Stimulated activated CD4-positive, alpha-beta T cell treated with anti-CD3 and anti-CD28 coated beads, Interleukin-4, amount 100 ng/mL, for 48 hours (primary cell): ENCODE data around the gene IL2RA.
"Not testable (repeated sequence)": the region's sequence is repeated elsewhere in the genome, so short reads cannot be mapped to it uniquely, and the experiment has no call there.

ENCODE experiments used
- DNase-seq, 2 donors: peaks; one replicate each; pipeline ENCODE4 v3.0.0-alpha.2; 2020; ENCODE audit warnings: low read depth in 2 of 2

Gene IL2RA

DNA sequence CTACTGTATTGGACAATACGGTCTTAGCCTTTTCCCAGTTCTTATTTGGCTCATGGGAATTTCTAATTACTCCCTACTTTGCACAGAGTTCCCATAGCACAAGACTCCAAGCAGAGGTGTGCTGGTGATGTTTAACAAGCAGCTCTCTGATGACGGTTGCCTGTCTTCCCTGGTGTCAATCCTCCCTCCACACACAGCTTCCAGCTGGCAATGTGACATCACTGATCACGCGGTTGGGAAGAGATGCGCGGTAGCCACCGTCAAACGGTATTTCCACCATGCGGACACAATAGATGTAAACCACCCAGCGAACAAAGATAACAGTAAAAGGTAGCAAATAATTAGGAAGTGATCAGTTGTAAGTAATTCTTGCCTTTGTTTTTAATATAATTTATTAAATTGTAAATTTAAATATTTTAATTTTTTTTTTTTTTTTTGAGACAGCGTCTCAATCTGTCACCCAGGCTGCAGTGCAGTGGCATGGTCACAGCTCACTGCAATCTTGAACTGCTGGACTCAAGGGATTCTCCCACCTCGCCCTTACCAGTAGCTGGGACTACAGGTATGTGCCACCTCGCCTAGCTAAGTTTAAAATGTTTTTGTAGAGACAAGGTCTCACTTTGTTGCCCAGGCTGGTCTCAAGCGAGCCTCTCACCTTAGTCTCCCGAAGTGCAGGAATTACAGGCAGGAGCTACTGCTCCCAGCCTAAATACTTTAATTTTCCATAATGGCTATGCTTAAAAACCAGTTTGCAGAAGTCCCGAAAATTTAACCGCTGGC, 48.6 kb downstream of the IL2RA start:
- DNase-seq = no peak

DNA sequence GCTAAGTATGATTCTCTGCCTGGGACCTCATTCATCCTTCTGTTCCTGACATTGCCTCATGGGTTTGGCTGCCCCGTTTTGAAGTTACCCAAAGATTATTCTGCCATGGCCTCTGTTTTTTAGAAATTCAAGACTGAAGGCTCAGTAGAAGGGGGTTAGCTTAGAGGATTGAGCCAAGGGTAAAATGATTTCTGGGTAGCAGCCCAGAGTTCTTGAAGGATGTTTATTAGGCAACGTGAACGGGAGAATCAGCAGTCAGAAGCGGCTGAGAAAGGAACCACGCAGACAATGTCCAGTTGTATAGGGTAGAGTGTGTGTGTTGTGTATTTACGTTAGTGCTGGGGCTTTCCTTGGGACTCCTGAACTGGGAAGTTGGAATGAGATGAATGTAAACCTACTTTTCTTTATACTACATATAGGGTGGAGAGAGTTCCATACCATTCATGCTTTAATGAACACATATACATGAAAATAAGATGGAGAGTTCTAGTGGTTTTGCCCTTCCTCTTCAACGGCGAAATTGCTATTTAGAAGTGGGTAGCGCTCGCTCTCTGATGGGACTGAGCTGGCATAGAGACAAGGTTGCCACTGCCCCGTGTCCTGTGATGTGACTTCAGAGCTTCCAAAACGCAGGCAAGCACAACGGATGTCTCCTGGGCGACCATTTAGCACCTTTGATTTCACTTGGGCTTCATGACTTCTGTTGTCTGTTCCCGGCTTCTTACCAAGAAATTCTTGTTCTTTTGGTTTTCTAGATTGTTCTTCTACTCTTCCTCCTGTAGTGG, 49.9 kb downstream of the IL2RA start:
- DNase-seq = no peak

DNA sequence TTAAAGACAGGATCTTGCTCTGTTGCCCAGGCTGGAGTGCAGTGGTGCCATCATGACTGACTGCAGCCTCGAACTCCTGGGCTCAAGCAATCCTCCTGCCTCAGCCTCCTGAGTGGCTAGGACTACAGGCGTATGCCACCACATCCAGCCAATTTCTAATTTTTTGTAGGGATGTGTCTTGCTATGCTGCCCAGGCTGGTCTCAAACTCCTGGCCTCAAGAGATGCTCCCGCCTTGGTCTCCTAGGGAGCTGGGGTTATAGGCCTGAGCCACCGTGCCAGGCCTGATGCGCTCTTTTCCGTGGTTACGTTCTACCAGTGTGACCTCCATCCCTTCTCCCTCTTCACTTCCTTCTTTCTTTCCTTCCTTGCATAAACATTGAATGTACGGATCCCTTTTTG, 50.6 kb downstream of the IL2RA start:
- DNase-seq = no peak

DNA sequence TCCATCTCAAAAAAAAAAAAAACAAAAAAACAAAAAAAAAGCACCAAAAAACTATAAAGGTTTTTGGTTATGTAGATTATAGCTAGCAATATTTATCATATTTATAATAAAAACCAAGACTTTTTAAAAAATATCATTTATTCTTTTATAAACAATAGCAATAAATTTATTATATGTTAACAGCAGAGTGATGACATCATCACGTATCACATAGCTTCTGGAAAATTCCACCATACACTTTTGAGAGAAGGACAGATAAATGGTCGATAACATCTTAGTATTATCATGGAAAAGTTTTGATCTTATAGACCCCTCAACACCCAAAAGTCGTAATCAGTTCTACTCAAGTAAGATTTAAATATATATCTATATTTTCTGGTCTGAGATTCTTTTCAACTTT, 51.6 kb downstream of the IL2RA start:
- no peak for DNase-seq

DNA sequence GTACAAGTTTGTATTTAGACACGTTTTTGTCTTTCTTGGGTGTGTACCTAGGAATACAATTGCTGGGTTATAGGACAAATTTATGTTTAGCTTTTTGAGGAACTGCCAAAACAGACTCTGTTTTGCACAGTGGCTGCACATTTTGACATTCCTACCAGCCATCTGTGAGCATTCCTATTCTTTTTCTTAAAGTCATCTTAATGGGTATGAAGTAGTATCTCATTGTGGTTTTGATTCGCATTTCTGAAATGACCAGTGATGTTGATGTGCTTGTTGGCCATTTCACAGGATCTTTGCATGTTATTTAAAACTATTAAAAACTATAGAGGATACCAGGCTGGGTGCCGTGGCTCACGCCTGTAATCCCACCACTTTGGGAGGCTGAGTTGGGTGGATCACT, 52.2 kb downstream of the IL2RA start:
- no peak for DNase-seq

DNA sequence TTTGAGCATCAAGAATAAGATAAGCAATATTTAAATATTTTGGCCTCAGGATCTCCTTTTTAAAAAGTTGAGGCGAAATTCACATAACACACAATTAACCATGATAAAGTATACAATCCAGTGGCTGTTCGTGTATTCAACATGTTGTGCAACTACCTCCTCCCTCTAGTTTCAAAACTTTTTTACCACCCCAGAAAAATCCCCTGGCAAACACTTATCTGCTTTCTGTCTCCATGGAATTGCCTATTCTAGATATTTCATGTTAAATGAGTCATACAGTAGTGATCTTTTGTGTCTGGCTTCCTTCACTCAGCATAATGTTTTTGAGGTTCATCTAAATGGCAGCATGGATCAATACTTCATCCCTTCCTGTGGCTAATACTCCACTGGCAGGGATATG, 53.0 kb downstream of the IL2RA start:
- no peak for DNase-seq

DNA sequence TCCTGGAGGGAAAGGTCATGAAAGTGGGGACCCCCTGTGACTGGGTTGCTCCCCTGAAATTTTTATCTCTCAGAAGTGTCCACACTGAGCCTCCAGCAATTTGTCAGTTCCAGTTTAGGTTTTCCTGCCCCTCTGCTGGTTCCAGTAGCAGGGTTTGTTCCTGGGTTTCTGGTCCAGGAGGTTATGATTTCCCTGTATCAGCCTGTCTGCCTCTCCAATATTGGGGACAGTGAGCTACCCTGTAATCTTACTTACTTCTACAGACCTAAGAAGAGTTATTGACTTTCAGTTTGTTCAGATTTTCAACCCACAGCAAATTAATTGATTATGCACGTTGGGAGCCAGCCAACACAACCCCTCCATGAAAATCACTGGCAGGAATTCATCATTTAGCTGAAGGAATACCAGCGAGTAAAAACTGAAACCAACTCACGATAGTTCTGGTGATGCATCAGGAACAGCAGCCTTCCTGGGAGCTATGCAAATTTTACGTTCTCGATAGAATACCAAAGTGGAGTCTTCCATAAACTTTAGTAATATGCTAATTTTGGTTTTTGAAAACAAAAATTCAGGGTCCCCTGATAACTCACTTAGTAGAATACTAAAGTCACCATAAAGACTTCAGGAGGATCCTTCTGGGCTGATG, 53.5 kb downstream of the IL2RA start:
- DNase-seq = no peak

DNA sequence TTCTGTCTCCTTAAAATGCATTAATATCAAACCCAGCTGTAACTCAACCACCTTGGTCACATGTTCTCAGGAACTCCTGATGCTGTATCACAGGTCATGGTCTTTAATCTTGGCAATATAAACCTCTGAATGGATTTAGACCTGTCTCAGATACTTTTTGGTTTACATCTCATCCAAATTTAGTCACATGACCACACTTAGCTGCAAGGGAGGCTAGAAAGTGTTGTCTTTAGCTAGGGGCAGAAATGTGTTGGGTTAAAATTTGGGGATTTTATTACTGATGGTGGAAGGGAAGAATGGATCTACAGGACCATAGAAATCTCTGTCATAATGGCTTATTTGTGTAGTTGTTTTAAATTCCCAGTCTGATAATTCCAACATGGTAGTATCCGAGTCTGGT, 55.2 kb downstream of the IL2RA start:
- DNase-seq = no peak

DNA sequence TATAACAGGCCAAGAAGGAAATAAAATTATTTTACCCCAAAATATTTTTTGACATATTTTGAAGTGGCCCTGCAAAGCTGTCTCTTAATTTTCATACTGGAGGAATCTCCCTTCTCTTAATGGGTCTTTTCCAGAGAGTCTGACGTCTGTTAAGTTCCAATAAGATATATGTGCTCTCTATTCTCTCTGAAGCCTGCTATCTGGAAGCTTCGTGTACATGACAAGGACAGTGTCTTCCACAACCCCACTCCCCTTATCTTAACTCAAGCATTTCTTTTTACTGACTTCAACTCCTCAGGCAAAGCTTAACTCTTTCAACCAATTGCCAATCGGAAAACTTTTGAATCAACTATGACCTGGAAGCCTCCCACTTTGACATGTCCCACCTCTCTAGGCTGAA, 55.6 kb downstream of the IL2RA start:
- DNase-seq = no peak

DNA sequence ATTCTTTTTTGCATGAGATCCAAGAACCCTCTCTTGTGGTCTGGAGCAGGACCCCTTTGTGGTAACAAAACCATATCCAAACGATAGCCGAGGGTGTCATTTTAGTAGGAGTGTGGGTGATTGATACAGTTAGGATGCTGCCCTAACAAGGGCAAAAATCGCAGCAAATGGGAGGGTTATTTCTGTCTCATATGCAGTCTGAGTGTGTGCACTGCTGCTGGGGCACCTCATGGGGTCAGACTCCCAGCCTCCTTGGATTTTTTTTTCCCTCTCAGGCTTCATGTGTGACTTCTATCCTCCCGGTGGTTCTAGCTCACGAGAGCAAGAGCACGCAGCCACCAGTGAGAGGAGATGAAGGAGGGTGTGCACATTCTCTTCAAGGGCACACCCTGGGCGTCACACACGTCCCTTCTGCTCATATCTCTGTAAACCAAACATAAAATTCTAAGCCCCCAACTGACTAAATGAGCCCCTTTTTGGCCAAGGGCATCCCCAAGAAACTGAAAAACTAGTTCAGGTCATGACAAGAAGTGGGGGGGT, 56.2 kb downstream of the IL2RA start:
- no peak for DNase-seq

DNA sequence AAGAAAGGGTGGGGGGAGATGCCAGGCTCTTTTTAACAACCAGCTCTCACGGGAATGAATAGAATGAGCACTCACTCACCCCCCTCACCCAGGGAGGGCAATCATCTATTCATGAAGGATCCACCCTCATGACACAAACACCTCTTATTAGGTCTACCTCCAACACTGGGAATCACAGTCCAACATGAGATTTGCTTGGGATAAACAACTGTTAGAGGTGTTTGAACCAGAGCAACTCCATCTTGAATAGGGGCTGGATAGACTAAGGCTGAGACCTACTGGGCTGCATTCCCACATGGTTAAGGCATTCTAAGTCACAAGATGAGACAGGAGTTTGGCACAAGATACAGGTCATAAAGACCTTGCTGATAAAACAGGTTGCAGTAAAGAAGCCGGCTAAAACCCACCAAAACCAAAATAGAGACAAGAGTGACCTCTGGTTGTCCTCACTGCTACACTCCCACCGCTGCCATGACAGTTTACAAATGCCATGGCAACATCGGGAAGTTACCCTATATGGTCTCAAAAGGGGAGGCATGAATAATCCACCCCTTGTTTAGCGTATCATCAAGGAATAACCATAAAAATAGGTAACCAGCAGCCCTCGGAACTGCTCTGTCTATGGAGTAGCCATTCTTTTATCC, 56.9 kb downstream of the IL2RA start:
- not testable (repeated sequence) for DNase-seq

DNA sequence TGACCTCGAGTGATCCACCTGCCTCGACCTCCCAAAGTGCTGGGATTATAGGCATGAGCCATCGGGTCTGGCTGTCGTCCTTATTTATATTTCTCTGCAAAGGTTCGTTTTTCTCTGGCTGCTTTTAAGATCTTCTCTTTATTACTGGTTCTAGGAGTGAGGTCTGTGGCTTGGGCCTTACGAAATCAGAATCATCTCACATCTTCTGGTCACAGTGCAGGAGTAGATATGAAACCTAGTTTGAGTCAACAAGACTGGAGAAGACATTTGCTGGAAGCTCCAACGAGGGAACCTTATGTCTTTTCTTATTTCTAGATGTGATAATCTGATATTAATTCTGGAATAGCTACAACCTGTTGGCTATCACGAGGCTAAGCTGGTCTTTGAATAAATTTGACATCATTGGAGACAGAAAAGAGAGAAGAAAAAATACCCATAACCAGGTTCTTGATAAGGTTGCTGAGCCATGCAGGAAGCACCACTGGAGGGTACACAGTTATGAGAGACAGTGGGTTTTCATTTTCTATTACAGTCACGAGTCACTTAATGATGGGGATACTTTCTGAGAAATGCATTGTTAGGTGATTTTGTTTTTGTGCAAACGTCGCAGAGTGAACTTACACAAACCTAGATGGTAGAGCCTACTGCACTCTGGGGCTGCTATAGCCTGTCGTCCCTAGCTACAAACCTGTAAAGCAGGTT, 59.2 kb downstream of the IL2RA start:
- DNase-seq = no peak

DNA sequence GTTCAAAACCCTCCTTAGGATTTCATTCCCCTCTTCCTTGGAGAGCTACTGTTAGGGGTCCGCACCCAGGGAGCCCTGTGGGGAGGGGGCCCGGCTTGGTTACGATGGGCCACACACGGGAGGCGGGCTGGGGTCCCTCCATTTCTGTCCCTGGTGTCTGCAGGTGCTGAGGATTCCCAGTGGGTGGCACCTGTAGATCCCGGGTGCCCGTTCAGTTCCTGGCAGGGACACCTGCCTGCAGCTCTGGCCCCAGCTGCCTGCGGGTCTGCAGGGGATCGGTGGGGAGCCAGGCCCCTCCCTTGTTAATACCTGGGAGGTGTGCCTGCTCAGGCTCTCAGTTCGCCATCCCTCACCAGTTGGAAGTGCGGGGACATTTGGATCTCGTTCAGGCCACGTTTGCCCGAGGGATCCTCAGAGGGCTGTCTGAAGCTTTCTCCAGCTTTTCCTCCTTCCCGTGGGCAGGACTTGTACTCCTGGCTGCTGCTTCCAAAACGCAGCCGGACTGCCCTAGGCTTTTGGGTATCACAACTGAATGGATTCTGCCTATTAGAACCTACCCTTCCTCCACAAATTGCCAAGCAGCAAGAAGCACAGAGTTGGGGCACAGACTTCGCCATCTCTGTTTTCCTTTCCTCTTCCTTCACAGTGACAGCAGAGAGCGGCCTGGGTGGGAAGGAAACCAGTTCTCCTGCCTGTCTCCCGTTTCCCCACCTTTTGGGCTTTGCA, 62.6 kb downstream of the IL2RA start:
- no peak for DNase-seq

DNA sequence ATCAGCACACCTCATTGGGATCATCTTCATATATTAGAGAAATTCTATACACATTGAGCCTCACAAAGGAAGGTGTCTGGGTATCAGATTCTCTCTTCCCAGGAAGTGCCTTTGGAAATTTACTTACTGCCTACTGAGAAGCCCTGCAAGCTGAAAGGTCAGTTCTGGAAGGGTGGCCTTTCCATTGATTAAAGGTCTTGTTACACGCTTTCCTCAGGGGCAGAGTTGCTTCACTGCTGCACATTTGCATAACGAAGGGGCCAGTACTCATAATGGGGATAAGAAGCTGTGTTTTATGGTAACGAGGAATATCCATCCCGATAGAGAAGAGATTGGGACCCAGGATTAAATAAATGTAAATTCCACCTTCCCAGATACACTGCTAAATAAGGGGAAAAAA, 65.5 kb downstream of the IL2RA start:
- DNase-seq = no peak

DNA sequence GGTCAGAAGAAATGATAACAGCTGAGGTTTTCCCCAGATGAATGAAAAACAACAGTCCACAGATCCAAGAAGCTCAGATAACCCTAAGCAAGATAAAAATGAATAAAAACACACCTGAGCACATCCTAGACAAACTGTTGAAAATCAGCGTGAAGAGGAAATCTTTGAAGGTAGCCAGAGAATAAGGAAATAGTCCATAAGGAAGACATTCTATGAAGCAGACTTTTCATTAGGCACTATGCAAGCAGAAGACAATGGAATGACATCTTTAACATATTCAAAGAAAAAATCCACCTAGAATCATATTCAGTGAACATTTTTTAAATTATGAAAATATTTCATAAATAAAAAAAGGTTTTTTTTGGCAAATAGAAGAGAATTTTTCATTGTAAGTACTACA, 69.8 kb downstream of the IL2RA start:
- DNase-seq = no peak

DNA sequence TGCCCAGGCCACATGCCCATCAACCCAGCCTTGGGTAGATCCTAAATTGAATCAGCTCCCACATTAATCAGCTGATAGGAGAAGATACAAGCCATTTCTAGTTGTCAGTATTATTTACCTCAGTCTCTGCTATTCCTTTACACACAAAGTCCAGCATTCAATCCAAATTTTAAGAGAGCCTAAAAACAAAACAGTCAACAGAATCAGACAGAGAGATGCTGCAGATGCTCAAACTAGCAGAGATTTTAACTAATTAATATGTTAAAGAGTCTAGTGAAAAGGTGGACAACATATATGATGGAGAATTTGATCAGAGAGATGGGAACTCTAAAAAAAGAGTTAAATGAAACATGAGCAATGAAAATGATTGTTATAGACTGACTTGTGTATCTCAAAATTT, 70.5 kb downstream of the IL2RA start:
- DNase-seq = no peak

DNA sequence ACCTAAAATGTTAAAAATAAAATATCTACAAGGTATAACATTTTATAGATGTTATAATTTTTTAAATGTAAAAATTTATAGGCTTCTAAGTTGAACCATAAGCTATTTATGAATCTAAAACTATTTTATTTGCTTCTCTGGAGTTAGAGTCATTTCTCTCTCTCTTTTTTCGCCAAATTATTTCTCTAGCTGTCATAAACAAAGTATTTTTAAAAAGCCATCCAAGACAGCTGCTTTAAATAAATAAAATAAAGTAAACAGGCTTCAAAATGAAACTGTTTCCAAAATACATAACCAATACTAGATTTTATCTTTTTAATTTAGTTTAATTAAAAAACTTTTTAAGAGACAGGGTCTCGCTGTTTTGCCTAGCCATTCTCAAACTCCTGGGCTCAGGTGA, 72.4 kb downstream of the IL2RA start:
- DNase-seq = no peak

DNA sequence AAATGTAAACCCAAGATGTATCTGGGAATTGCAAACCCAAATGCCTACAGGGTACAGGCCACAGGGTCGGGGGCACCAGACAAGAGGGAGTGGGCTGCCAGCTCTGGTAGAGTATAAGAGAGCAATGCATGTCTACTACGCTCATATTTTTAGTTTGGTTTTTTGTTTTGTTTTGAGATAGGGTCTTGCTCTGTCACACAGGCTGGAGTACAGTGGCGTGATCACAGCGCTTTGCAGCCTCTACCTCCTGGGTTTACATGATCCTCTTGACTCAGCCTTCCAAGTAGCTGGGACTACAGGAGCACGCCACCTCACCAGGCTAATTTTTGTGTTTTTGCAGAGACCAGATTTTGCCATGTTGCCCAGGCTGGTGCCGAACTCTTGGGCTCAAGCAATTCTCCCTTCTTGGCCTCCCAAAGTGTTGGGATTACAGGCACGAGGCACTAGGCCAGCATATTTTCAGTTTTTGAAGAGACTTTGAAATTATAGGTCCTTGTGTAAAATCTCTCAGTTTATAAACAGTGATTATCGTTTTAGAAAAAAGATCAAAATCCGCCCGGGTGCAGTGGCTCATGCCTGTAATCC, 73.7 kb downstream of the IL2RA start:
- DNase-seq = no peak

DNA sequence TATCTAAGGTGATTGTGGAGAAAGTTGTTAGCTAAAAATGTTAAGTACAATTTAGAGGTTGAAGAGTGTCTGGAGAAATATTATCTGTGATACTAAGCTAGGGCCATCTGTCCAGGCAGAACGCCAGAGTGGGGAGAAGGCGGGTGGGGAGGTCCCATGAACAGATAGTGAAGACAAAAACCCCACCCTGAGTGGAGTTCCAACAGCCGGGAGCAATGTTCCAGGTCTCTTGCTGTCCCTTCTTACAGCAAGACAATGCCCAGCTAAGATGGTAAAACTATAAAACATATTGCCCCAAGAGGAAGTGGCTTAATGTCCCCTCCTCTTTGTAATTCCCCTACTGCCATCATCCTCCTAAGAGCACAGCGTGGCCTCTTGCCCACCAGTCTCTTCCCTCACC, 74.4 kb downstream of the IL2RA start:
- no peak for DNase-seq

DNA sequence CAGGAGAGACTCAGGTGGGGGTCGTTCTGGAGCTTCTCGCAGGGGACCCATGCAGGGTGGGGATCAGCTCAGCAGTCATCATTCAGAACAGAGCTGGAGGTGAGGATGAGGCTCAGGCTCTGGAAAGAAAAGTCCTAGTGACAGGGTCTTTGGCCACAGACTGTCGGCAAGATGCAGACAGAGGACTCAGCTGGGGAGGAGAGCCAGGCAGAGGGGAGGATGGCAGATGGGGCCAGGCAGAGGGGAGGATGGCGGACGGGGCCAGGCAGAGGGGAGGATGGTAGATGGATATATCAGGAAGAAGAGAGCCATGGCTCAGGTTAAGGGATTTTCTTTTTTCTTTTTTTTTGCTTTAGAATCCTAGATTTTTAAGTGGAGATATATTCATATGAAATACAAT, 77.1 kb downstream of the IL2RA start:
- DNase-seq = no peak
